HCEC 1CT (cell line): ENCODE measurements around the gene CD247.
"Not testable (repeated sequence)": the region's sequence is repeated elsewhere in the genome, so short reads cannot be mapped to it uniquely, and the experiment has no call there.

Source experiments
- DNase-seq: peaks from one replicate; pipeline ENCODE4 v3.0.0-alpha.2; 2017

CD247 gene

DNA sequence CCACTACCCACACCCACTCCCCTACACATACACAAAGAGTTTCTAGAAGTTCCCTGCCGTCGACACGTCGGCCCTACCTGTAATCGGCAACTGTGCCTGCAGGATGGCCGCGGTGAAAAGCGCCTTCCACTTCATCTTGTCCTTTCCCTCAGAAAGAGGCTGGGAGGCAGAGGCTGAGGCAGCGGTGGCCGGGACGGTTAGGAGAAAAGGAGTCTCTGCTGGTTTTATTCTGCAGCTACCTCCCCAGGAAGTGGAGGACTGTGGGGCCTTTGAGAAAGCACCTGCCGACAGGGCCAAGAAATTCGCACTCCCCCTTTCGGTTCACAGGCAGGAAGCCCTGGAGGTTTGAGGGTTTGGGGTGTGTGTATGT, at the start of gene CD247:
Gene CD247, minus strand, starts transcription at position 199 of the 370 bp plus-strand sequence. Its CDS starts 64 bp downstream, at position 135.
- no peak for DNase-seq

DNA sequence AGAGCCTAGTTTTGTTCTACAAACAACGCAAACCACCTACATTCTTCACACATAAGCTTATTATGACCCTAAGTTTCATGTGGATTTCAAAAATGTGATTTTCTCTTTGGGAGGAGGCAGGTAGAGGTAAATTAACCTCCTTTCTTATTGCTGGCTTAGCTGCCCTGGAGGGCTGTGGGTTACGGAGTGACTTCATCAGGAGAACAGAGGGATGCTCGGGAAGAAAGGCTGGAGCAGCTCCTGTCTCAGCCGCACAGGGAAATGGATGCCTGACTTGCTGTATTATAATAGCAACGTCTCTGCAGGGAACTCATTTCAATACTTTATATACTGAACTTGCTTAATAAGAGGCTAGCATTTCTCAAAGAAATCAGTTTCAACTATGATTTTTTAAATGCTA, 49.3 kb upstream of the CD247 start:
- DNase-seq: no peak

DNA sequence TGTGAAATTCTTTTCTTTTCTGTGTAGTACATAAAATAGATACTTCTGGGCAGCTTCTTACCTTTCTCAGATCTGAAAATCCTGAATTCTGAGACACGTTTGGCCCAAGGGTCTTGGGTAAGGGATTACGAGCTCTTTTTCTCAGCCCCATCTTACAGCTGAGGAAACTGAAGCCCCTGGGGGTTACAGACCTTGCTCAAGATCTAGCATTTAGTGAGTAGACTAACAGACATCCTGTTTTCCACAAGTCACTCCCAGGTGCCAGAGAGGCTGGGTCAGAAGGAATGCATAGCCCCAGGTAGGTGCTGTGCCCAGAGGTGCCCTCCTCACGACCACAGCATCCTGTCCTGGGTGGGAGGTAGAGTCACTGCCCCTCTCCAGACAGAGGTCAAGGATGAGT, 48.4 kb upstream of the CD247 start:
- DNase-seq: no peak

DNA sequence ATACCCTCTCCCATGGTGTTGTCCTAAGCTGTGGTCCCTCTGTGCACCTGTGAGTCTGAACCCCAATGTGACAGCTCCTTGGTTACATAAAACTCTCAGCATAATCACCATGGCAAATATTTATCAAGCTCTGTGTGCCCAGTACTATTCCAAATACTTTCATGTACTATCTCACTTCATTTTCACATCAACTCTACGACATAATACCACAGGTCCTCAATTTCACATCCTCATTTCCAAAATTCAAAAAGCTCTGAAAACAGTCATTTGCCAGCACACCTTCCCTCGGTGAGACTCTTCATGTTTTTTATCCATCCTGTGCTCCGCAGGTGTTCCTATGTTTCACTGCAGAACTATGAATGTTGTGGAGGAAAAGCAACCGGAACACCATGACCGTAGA, 47.6 kb upstream of the CD247 start:
- DNase-seq: no peak

DNA sequence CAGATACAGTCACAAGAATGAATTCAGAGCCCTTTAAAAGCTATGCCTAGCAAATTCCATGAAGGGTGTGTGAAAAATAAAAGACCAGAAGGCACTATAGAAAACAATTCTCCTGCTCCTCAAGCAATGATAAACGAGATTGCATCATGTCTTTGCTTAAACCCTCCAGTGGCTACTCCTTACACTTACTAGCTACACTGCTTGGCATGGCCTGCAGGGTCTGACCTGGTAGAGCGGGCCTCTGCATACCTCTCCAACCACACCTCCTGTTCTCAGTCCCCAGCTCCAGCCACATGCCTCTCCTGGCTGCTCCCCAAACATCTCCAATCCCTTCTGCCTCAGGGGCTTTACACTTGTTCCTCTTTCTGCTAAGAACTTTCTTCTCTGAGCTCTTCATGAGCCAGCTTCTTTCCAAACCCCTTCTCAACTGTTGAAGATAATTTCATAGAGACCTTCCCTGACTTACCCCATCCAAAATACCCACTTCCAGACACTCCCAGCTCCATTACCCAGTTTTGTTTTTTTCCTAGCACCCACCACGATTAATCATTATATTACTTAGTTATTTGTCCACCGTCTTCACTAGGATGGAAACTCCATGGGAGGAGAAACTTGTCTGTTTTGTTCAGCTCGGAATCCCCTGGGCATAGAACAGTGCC, 46.4 kb upstream of the CD247 start:
- DNase-seq: no peak

DNA sequence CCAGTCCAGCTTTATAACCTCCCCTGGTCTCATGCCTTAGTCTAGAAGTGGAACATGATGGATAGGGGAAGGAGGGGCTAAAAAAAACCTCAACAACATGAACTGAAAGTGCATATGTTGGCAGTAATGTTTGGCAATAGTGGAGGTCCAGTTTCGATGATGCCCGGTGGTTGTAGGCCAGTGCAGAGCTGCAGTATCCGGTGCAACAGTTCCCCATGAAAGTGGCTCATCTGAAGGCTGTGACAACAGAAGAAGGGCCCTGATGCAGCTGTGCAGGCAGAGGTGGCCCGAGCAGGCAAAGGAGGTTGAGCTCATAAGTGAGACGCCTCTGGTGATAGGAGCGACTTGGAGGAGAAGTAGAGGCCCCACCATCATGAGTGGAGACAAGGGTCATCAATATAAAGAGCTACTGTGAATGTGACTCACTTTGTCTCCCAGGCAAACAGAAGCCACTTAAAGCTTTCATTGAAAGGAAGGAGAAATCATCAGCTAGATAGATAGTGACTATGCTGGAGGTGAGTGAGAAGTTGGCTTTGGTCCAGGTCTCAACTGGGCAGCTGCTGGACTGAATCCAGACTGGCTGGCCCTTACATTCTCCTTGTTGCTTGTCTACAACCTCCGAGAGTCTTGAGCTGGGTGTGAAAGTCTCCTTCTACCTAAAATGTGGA, 45.4 kb upstream of the CD247 start:
- no peak for DNase-seq

DNA sequence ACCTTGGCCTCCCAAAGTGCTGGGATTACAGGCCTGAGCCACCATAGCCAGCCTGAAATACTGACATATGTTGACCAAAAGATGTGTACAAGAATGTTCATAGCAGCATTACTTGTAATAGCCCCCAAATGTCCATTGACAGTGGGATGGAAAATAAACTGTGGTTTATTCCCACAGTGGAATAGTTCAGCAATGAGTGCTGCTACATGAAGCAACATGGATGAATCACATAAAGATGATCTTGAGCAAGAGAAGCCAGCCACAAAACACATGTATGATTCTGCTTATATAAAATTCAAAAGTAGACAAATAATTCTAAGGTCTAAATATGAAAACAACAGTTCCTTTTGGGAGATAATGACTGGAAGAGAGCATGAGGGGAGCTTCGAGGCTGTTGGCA, 44.4 kb upstream of the CD247 start:
- DNase-seq: peak; percentile 65

DNA sequence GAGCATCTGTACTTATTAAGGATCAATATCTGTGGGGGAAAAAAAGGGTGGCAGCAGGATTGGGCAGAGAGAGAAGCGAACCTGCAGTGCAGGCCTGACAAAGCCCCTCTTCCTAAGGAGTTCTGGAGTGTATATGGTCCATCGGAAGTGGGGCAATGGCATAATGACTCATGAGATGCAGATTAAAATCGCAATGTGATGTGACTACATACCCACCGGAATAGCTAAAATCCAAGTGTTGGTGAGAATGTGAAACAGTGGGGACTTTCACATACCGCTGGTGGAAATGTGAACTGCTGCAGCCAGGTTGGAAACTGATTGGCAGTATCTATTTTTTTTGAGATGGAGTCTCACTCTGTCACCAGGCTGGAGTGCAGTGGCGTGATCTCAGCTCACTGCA, 43.4 kb upstream of the CD247 start:
- no peak for DNase-seq

DNA sequence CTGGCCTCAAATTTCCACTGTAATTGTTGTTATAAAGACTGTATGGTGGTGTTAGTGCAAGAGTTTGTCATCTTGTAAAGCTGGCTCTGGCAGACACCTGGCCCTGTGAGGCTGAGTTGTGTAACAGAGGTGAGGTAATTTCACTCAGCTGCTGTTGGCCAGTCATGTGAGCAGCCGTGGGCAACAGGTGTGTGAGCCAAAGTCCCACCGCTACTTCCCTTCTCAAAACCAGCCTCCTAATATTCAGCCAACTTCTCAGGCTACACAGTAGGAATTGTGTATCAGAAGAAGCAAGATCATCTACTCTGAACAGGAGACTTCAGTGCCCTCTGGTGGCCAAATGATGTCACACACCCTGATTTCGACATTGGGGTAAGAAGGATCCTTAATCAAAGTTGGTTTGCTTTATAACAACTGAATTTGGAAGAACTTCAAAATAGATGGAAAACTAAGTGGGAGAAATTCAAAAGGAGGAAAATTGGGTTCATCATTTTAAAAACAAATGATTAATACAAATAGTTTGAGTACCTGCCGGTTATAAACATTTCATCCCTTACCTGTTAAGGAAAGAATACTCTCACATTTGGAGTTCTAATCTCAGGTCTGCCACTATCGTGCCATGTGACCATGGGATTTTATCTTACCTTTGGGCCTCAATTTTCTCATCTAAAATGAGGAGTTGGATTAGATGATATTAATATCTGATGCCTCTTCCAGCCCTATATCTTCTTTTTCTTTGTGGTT, 37.8 kb upstream of the CD247 start:
- DNase-seq: peak; percentile 52

DNA sequence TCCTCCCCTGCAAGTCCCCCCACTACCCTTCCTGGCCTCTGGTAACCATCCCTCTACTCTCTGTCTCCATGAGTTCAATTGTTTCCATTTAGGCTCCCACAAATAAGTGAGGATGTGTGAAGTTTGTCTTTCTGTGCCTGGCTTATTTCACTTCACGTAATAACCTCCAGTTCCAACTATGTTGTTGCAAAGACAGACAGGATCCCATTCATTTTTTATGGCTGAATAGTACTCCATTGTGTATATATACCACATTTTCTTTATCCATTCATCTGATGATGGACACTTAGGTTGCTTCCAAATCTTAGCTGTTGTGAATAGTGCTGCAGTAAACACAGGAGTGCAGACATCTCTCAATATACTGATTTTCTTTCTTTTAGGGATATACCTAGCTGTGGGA, 36.7 kb upstream of the CD247 start:
- DNase-seq: not testable (repeated sequence)

DNA sequence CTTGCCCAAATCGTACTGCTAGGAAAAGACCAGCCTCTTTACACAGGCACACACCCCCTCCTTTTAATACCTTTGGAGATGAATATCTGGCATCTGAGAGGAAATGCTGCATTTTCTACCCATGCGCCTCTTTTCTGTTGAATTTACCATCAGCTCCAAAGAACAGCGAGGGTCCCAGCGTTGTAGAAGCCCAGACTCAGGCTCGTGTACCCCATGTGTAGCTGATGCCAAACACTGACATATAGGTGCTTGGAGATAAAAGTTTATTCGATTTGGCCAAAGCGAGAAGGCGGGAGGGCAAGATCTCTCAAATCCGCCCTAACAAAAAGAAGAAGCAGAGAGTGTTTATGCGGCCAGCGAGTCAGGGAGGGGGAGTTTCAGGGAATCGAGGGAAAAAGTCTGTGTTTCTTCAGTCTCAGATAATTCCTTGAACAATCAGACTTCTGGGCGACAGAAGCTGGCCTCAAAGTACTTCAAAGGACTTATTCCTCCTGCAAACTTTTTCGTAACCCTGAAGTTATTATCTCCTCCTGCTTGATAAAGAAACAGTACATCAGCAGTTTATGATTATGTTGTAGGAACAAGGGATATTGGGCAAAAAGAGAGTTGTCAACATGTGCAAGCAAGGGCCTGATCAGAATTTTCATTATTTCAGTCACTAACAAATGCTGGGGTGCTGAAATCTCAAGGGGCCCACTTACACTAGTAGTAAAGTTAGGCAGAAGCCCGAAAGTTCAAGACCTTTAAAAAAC, 35.9 kb upstream of the CD247 start:
- no peak for DNase-seq

DNA sequence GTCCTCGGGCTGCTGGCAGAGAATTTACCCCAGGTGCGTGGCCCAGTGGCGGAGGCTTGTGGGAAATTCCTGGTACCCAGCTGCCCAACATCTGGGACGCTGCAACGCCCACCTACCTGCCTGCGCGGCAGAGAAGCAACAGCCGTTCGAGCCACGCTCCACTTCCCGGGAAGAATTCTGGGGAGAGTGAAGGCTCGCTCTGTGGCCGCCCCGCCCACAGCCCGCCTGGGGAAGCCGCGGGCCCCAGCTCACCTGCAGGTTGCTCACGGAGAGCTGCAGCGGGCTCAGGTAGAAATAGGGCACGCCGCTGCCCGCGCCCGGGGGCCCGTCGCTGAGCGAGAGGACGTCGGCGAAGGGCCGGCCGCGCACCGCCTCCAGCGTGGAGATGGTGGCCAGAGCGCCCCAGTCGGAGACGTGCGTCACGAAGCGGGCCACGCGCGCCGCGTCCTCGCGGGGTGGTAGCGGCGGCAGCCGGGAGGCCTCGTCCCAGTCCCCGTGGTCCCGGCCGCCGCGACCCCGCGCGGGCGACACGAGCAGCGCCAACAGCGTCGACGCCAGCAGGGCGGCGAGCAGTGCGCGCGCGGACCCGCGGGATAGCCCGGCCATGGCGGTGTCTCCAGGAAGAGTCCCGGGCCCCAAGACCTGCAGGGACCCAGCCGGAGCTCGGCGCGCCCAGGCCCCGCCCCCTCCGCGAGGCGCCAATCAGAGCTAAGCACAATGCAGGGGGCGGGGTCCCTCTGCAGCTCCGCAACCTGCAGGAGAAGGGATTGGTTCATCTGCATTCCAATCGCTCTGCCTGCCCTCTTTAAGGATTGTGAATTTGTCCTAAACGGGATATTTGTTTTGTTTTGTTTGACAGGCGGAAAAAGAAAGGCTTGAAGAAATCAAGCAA, 35.1 kb upstream of the CD247 start, which contains the start of gene CREG1:
Gene CREG1, minus strand, starts transcription at position 627 of the 892 bp plus-strand sequence.
- peak; percentile 89 for DNase-seq

DNA sequence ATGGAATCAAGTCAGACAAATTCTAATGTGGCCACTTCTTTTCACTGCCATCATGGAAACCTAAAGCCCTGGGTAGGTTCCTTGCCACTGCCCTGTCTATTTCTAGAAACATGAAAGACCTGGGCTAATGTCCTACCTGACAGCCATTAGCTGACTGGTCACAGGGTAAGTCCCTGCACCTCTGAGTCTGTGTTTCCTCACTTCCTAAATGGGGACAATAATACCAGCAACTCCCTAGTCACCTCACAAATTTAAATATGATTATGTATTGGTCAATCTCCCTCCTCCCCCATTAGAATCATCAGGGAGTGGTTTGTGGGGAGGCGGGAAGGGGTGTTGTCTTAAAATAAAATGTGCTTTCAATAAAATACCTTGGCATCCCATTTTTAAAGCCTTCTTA, 33.0 kb upstream of the CD247 start:
- DNase-seq: no peak

DNA sequence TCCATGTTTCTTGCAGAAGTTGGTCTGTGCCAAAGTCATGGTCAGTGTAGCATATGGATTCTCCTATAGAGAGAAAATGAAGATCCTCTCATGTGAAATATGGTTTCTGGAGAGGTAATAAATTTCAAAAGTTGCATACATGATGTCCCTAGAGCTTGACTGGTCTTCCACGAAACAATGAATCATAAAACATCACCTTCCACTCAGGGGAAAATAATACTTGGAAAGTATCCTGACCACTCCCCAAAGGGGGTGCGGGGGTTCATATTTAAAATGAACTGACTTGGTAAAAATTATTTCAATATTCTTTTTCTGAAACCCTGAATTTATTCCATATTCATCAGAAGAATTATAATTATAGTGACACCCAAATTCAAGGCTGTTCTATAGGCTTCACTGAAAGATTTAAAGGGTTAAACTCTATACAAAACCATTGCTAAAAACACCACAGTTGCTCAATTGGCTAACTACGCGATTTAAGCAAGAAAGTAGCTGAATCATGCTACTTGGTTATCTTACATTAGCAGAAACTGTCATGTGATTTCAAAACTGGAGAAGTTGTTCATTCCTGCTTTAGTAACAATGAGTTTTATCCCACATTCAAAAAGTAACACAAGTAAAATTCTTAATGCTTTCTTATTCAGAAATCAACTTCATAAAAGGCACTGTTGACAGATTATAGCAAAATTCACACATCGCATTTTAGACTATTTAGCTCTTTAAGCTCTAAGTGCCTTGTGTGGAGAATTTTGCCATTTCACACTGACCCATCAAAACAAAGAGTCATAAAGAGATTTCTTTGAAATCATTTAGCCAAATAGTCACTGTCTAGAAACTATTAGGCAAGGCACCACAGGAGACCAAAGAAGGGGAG, 30.0 kb upstream of the CD247 start:
- peak; percentile 63 for DNase-seq

DNA sequence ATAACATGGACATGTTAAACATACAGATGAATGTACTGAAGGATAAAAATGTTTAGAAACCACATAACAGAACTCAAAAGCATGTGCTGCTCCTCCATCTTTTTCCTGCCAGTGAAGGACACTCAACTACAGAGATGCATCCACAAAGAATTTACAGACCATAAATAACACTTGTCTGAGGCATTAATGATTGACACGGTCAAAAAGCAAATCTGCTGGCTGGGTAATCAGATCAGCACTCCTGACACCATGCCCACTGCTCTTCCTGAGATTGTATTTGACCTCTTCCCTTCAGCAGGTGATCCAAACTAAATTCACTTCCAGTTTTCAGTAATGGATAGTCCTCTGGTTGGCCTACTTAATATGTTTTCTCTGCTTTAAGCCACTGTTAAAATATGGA, 28.6 kb upstream of the CD247 start:
- no peak for DNase-seq

DNA sequence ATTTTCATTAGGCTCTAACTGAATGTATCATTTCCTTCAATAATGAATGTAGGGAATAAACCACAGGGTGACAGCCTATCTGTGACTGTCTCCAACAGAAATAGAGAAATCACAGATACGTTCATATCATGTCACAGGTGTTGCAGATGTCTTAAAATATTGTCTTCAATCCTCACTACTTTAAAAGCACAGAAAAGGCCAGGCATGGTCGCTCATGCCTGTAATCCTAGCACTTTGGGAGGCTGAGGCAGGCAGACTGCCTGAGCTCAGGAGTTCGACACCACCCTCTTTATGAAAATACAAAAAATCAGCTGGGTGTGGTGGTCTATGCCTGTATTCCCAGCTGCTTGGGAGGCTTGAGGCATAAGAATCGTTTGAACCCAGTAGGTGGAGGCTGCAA, 27.0 kb upstream of the CD247 start:
- no peak for DNase-seq

DNA sequence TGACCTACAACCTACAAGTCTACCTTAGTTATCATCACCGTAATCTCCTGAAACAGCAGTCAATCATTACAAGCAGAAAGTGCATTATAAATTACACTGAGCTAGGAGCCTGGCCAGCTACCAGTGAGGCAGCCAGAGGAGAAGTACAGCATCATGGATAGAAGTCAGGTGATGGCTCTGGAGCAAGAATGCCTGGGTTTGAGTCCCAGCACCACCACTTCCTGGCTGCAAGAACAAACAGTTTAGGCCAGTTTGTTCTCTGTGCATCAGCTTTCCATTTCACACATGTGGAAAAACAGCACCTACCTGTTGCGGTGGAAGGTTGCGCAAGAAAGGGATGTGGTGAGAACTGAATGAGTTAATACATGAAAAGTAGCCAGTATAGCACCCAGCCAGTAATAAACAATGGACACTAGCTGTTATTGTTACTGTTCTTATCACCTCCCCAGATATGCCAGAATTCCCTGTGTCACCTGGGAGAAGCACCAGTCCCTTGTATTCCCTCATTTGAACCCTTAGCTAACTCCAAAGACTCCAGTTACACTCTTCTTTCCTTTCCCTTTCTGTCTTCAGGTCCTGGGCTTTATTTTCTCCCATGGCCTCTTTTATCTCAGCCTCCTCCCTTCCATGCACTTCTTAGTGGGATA, 26.2 kb upstream of the CD247 start:
- DNase-seq: no peak

DNA sequence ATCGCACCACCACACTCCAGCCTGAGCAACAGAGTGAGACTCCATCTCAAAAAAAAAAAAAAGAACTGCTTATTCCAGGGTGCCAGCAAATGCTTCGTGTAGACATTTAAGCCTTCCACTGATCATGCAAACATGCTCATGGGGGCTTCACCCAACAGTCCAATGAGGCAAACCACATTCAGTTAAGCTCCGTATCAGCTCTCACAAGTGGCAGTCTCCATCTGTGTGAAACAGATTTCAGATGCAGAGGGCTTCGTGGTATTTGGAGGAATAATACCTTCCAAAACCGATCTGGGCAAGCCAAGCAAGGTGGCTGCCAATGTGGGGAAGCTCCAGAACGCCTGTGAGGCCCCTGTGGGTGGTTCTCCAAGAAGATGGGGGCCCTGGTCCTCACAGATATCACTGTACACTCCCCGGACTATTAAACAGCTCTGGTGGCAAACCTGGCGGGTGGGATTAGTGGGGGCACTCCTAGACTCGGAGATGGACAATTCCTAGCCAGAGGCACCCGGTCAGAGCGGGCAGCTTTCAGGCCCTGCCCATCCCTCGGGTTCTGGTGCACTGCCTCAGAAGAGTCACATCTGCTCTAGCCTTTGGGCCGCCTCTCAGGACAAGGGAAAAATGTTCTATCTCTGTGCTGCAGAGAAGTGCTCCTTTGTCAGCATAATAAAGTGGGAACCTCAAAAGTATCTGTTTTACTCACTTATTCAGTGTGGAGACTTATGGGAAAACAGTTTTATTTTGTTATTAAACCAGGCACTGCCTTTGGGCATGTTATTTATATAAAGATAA, 25.1 kb upstream of the CD247 start:
- DNase-seq: no peak

DNA sequence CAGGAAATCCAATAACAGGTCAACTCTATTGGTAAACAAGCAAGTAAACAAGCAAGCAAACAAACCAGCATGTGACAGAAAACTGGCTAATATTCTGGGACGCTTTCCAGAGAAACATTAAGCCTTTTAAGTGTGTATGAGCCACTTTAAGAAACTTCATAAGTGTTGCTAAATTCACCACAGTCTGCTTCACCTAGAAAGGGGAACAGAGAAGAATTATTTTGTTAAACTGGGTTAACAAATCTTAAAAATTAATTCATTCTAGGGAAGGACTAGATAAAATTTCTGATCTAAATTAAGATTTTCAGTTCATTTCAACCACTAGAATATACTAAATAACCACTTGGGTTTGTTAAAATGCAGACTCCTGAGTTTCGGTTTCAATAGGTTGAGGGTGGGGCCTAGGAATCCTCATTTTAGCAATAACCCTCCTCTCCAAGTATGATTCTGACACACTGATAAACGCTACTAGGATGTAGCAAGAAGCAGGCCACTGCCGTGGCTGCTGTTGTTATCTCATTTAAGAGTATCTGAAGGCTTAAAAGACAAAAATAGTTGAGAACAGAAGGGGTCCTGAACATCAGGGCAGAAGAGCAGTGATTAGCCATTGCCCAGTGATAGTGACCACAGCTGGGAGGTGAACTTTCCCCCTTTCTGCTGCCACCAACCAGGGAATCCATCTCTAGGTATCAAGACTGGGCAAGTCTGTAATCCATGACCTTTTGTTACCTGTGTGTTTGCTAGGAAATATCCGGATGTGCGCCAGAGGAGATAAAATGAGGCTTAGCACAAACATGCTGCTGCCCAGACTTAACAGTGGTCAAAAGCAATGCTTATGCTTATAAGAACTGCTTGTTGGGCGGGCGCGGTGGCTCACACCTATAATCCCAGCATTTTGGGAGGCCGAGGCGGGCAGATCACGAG, 24.0 kb upstream of the CD247 start:
- DNase-seq: no peak
